DND-41 (cell line): Measurements from ENCODE around the gene CREB1.

Experiments
- EZH2 ChIP-seq: IDR thresholded peaks from 3 replicates; pipeline ENCODE4 v1.6.1; 2012; ENCODE audit warnings: borderline replicate concordance, low read depth, mild to moderate bottlenecking, moderate library complexity, low read length, inconsistent platforms; ENCODE audit not compliant: severe bottlenecking
- TF ChIP-seq, protein P1 (sequence below): IDR thresholded peaks from 2 replicates; pipeline ENCODE4 v1.5.1; 2012; ENCODE audit warnings: borderline replicate concordance, low read length, moderate library complexity, mild to moderate bottlenecking; ENCODE audit not compliant: poor library complexity, severe bottlenecking; ENCODE audit errors: extremely low read depth

DNA sequence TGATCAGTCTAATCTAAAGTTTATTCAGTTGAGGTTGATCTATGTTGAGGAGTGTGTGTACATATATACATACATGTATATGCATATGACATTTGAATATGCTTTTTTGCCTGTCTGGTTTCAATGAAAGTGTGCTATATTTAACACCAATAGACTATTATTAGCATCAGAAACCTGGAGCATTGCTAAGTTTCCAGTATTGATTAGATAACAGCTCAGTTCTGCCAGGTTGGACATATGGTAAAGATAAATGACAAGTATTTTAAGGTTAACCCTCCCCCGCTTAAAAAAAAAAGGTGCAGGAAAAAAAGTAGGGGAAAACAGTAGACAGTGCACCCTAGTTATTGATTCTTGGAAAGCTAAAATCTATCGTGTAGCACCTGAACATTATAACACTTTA lies 19.4 kb downstream of the CREB1 start:
- TF ChIP-seq, protein P1, sequence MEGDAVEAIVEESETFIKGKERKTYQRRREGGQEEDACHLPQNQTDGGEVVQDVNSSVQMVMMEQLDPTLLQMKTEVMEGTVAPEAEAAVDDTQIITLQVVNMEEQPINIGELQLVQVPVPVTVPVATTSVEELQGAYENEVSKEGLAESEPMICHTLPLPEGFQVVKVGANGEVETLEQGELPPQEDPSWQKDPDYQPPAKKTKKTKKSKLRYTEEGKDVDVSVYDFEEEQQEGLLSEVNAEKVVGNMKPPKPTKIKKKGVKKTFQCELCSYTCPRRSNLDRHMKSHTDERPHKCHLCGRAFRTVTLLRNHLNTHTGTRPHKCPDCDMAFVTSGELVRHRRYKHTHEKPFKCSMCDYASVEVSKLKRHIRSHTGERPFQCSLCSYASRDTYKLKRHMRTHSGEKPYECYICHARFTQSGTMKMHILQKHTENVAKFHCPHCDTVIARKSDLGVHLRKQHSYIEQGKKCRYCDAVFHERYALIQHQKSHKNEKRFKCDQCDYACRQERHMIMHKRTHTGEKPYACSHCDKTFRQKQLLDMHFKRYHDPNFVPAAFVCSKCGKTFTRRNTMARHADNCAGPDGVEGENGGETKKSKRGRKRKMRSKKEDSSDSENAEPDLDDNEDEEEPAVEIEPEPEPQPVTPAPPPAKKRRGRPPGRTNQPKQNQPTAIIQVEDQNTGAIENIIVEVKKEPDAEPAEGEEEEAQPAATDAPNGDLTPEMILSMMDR, result no peak
- no peak for TF ChIP-seq EZH2
